NCI-H2081 treated with DMSO at 0.1 percent for 48 hours (cell line): ENCODE measurements around the gene BEST1.
"Not testable (repeated sequence)": the region's sequence is repeated elsewhere in the genome, so short reads cannot be mapped to it uniquely, and the experiment has no call there.

Experiments used
- DNase-seq: peaks from one replicate; lab custom pipeline; 2025; lab: John Stamatoyannopoulos, UW

The BEST1 gene

DNA sequence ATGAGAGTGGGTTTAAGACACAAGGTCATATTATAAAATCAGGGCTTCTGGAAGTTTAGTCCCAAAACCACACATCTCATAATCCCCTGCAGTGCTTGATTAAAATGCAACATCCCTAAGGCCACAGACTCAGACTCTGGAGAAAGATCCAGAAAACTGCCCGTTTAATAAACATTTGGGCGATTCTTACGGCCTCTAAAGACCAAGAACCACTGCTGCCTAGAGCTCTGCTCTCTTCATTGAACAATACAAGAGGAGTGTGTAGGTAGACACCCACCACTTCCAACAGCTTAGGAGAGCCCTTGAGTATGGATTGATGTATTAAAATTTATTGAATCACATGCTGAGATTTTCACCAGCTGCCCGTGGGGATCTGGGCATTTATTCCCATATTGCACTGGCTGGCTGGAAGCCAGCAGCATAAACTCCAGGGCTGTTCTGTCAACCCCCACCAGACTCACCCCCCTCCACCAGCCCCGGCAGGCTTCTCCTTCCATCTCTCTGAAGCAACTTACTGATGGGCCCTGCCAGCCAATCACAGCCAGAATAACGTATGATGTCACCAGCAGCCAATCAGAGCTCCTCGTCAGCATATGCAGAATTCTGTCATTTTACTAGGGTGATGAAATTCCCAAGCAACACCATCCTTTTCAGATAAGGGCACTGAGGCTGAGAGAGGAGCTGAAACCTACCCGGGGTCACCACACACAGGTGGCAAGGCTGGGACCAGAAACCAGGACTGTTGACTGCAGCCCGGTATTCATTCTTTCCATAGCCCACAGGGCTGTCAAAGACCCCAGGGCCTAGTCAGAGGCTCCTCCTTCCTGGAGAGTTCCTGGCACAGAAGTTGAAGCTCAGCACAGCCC is 749 bp upstream of the BEST1 start:
- DNase-seq = no peak

DNA sequence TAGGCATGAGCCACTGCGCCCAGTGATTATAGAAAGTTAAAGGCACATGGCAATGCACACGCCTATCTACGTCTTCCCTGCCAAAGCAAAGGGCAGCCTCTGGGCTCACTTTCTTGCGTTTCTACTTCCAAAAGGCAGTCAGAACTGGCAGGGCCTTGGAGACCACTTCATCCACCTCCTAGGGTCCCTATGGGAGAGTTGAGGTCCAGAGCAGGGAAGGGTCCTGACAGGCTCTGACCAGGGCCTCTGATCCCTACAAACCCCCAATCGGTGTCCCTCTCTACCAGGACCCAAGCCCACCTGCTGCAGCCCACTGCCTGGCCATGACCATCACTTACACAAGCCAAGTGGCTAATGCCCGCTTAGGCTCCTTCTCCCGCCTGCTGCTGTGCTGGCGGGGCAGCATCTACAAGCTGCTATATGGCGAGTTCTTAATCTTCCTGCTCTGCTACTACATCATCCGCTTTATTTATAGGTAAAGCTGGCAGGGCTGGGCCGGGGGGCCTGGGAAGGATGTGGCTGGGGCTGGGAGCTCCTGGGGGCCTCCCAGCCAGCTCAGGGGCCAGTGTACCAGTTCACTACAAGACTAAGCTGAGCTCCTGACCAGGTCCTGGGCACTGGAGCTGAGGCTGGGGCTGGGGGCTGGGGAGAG is 1.5 kb downstream of the BEST1 start:
- no peak for DNase-seq

DNA sequence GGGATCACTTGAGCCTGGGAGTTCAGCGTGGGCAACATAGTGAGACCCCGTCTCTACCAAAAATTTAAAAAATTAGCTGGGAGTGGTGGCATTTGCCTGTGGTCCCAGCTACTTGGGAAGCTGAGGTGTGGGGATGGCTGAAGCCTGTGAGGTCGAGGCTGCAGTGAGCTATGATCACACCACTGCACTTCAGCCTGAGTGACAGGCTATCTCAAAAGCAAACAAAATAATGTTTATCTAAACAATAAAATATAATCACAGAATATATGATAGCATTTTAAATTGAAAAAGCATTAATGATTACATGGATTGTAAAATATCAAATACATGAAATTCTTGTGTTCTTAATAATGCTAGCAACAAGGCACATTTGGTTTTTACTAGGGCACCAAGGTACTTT is 2.7 kb downstream of the BEST1 start:
- no peak for DNase-seq

DNA sequence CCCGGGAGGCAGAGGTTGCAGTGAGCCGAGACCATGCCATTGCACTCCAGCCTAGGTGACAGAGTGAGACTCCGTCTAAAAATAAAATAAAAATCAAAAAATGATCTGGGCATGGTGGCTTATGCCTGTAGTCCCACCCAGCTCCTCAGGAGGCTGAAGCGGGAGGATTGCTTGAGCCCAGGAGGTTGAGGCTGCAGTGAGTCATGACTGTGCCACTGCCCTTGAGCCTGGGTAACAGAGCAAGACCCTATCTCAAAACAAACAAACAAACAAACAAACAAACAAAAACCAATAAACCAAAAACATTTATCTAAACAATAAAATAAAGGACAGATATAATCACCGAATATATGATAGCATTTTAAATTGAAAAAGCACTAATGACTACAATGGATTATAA is 3.5 kb downstream of the BEST1 start:
- DNase-seq = not testable (repeated sequence)

DNA sequence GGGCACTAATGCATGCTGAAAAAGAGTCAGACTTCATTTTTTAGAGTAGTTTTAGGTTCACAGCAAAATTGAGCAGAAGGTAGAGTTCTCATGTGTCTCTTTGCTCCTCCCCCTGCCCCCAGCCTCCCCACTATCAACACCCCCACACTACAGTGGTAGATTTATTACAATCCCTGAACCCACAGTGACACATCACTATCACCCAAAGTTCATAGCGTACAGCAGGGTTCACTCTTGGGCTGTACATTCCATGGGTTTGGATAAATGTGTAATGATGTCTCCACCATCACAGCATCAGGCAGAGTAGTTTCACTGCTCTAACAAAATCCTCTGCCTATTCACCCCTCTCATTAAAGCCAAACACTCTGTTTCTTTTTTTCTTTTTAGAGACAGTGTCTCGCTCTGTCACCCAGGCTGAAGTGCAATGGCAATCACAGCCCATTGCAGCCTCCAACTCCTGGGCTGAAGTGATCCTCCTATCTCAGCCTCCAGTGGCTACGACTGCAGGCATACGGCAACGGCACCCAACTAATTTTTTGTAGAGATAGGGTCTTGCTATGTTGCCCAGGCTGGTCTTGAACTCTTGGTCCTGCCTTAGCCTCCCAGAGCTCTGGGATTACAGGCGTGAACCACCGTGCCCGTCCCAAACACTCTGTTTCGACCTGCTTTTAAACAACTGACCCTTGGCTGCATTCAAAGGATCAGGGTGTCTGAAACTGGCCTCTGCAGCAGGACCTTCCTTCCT is 4.1 kb downstream of the BEST1 start:
- DNase-seq = no peak

DNA sequence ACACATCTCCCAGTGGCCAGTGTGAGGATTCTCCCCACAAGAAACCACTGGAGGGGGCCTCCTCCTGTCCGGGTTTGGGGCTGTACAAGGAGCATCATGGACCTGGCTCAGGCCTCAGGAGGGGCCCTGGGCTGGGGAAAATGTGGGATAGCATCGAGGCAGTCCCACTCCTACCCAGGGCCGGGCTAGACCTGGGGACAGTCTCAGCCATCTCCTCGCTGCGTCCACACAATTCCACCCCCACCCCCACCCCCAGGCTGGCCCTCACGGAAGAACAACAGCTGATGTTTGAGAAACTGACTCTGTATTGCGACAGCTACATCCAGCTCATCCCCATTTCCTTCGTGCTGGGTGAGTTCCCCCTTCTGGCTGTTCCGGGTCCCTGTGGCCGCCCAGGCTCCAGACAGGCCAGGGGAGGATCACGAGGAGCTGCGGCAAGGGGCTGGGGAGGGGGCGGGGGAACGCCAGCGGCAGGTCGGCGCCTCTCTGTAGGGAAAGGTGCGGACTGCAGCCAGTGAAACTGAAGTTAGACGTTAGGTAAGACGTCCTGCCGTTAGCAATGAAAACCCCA is 4.8 kb downstream of the BEST1 start:
- no peak for DNase-seq

DNA sequence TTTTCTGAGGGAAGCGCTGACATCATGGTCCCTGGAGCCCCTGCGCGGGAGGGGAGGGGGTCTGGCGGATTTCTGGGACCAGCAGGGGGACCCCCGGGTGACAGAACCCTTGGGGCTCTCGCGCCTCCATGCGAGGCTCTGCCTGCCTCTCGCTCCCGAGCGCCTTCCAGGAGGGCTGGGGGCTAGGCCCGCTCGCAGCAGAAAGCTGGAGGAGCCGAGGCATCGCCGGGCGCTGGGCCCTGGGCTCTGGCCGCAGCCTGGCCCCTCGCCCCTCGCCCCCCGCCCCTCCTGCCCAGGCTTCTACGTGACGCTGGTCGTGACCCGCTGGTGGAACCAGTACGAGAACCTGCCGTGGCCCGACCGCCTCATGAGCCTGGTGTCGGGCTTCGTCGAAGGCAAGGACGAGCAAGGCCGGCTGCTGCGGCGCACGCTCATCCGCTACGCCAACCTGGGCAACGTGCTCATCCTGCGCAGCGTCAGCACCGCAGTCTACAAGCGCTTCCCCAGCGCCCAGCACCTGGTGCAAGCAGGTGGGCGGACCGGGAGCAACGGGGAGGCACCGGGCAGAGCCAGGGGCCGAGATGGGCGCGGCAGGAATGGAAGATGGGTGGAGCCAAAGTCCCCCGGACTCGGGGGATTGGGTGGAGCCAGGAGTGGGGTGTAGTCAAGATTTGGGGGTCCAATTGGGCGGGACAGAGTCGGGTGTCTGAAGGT is 5.4 kb downstream of the BEST1 start:
- DNase-seq = no peak

DNA sequence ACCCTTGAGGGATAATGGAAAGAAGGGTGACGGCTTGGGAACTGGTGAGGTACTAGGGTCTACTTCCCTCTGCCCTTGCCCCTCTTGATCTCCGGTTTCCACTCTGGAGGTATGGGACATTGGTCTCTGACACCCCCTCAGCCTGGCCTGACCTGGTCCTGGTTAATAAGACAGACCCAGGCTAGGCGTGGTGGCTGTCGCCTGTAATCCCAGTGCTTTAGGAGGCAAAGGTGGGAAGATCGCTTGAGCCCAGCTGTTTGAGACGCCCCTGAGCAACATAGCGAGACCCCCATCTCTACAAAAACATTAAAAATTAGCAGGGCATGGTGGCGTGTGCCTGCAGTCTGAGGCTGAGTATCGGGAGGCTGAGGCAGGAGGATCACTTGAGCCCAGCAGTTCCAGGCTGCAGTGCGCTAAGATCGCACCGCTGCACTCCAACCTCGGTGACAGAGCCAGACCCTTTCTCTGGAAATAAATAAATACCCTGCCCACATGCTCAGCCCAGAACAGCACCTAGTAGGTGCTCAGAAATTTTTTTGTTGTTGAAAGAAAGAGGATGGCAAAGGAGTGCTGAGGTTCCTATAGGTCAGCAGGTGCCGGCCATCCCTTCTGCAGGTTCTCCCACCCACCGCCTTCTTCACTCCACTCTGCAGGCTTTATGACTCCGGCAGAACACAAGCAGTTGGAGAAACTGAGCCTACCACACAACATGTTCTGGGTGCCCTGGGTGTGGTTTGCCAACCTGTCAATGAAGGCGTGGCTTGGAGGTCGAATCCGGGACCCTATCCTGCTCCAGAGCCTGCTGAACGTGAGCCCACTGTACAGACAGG is 6.3 kb downstream of the BEST1 start:
- no peak for DNase-seq

DNA sequence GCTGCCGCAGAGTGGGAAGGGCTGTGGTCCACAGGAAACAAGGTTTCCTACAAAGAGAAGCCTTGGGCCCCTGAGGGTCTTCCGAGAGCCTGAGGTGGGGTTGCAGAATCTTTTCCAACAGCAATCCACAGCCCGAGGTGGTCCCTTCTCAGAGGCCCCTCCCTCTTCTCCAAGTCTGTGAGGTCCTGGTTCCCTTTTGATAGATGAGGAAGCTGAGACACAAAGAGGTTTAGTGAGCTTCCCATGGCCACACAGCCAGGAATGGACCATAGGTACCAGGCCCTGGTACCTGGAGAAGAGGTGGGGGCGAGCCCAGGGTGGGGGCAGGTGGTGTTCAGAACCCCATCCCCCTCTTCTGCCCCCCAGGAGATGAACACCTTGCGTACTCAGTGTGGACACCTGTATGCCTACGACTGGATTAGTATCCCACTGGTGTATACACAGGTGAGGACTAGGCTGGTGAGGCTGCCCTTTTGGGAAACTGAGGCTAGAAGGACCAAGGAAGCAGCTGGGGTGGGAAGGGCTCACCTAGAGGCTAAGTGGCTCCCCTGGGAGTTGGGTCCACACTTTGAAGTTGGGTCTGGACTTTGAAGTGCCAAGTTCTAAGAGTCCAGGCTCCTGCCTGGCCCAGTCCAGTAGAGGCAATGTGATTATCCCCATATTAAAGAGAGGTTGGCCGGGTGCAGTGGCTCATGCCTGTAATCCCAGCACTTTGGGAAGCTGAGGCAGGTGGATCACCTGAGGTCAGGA is 7.0 kb downstream of the BEST1 start:
- DNase-seq = no peak

DNA sequence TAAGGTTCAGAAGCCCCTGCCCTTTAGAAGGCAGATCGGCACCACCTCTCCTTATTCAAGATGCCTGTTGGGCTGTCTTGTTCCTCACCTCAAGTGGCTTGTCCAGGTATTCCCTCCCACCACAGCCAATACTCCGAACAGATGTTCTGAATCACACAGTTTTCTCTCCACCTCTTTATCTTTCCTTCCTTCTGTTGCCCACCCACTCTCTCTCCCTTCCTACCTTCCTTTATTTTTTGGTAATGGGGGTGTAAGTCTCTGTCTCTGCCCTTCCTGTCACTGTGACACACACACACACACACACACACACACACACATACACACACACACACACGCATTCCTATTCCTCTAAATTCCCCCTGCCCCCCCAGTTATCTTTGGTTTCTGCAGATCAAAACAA is 8.4 kb downstream of the BEST1 start:
- DNase-seq = no peak

DNA sequence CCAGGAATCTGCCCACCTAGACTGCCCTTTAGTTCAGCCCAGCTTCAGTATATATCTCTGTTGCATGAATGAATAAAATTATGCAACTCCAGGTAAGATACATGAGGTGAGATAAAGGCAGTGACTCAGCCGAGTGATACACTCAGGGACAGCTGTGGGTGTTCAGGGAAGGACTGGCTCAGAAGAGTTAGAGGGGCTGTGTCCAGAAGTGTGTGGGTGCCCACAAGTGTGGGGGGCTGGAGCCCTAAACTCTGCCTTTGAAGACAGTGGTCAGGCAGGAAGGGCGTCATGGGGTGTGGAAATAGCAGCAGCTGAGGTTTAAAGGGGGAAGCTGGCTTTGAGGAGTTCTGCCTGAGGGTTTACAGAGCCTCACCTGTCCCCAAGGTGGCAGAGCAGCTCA is 9.0 kb downstream of the BEST1 start:
- DNase-seq = no peak

DNA sequence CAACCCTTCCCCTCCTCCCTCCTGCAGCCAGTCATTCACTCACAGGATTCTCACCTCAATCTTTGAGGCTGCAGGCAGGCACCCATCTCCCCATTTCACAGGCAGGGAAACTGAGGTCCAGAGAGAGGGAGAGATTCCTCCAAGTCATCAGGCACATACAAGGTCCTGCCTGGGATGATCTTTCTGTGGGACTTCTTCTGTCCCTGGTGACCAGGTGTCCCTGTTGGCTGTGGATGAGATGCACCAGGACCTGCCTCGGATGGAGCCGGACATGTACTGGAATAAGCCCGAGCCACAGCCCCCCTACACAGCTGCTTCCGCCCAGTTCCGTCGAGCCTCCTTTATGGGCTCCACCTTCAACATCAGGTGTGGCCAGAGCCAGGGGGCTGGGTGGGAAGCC is 9.5 kb downstream of the BEST1 start:
- DNase-seq = no peak

DNA sequence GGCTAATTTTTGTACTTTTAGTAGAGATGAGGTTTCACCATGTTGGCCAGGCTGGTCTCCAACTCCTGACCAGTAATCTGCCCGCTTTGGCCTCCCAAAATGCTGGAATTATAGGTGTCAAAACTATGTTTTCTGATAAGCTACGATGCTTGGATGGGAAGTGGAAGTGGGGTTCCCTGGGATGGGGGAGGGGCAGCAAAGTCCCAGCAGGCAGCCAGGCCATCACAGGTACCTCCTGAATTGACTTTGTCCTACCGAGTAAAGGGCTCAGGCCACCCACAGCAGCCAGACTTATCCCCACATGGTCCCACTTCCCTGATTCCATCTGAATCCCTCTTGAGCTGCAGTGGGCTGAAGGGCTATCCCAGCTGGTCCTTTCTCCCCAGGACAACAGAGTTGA is 10.4 kb downstream of the BEST1 start:
- no peak for DNase-seq

DNA sequence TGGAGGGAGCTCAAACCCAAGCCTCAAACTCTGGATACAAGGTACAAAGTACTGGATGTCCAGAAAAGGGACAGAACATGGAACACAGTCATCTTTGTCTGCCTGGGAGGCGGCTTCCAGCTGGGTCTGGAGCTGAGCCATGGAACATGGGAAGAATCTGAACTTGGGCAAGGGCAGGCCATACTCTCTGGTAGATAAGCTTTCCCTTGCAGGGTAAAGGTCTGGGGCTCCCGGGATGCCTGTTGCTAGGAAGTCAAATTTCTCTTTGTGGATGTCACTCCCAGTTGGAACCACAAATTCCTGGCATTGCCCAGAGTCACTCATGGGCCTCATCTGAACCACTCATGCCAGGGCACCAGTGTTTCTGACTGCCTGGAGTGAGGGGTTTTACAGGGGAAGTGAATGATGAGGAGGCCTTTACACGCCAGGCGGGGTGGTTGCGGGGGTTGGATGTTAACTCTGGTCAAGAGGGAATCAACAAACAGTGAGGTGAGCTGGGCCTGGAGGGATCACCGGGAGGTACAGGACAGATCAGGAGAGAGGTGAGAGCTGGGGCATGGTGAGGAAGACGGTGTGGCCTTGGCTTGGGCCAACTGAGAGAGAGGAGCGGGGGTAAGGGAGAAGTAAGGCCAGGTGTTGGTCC is 11.5 kb downstream of the BEST1 start:
- DNase-seq = no peak

DNA sequence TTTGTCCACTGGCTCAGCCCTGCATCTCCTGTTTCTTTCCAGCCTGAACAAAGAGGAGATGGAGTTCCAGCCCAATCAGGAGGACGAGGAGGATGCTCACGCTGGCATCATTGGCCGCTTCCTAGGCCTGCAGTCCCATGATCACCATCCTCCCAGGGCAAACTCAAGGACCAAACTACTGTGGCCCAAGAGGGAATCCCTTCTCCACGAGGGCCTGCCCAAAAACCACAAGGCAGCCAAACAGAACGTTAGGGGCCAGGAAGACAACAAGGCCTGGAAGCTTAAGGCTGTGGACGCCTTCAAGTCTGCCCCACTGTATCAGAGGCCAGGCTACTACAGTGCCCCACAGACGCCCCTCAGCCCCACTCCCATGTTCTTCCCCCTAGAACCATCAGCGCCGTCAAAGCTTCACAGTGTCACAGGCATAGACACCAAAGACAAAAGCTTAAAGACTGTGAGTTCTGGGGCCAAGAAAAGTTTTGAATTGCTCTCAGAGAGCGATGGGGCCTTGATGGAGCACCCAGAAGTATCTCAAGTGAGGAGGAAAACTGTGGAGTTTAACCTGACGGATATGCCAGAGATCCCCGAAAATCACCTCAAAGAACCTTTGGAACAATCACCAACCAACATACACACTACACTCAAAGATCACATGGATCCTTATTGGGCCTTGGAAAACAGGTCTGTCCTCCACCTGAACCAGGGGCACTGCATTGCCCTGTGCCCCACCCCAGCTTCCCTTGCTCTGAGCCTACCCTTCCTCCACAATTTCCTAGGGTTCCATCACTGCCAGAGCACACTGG is 12.3 kb downstream of the BEST1 start:
- no peak for DNase-seq

DNA sequence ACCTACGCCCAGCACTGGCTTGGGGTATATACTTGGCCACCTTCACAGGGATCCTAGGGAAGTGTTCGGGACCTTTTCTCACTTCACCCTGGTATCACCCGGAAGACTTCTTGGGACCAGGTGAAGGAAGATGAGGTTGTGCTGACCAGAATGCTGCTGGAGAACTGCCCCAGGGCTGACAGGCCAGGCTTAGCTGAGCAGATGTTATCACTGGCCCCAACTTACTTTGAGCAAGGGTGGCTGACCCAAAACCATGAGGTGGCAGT is 12.8 kb downstream of the BEST1 start:
- DNase-seq = no peak

DNA sequence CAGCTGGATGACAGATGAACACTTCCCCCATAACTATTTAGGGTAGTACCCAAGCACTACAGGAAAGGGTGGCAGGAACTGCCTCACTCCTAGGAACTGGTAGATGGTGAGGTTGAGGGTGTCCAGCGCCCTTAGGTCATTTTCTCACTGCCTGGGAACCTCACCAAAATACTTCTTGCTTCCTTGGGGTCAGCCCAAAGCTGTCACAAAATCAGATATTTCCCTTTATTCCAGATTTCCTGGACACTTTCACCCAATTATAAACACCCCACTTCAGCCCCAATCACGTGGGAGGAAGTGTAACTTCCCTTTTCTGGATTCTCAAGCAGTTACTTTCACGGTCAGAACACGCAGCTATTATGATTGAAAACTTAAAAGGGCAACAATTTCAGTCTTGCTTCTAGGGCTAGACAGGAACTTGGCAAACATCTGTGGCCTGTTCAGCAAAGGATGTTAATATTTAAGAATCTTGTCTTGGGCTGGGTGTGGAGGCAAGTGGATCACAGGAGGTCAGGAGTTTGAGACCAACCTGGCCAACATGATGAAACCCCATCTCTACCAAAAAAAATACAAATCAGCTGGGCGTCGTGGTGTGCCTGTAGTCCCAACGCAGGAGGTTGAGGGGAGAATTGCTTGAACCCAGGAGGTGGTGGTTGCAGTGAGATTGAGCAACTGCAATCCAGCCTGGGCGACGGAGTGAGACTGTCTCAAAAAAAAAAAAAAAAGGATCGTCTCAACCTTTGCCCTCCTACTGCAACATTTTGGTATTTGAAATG is 13.3 kb downstream of the BEST1 start:
- DNase-seq = no peak

DNA sequence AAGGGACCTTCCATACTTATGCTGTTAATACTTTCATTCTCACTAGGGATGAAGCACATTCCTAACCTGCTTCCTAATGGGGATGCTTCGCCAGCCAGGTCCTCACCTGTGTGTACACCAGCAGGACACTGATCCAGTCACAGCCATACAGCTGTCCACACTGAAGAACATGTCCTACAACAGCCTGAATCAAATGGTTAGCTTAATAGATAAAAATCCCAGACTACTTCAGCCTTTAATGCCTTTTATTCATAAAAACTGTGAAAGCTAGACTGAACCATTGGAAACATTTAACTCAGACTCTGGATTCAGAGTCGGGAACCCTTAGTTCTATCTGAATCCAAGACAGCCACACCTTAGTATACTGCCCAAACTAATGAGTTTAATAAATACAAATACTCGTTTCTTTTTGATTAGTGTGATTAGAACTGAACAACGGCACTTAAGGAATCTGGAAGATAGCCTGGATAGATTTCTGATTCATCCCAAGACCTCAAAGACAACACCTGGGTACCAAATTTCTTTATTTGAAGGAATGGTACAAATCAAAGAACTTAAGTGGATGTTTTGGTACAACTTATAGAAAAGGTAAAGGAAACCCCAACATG is 14.0 kb downstream of the BEST1 start:
- no peak for DNase-seq
